CD14-positive monocyte (primary cell): ENCODE measurements around the gene ENKD1. TPM values are rescaled to one million over a fixed set of nuclear protein-coding genes. Genes with fewer than 3 reads are reported as not detected.

Experiments used
- DNase-seq, 3 donors: peaks; one replicate each; pipeline ENCODE4 v3.0.0-alpha.2; 2011 to 2022
- H2AFZ ChIP-seq: 2 replicates; pipeline ENCODE4 v1.6.0; 2012; ENCODE audit warnings: mild to moderate bottlenecking, low read depth, low read length, inconsistent platforms; ENCODE audit not compliant: insufficient read depth, poor library complexity, severe bottlenecking
- H3K27ac ChIP-seq, 2 donors: 1 replicate in 1 of 2; 2 replicates in 1 of 2; pipeline ENCODE4 v1.5.1; 2012 to 2013; ENCODE audit warnings: low read length in 2 of 2, control low read depth in 1 of 2, inconsistent platforms in 1 of 2, low read depth in 1 of 2, mild to moderate bottlenecking in 1 of 2
- H3K27me3 ChIP-seq, 2 donors: one replicate each; pipeline versions ENCODE4 v1.6.0 to v1.6.1; 2011 to 2013; ENCODE audit warnings: low read length in 2 of 2; ENCODE audit not compliant: control insufficient read depth in 2 of 2, insufficient read depth in 2 of 2
- H3K36me3 ChIP-seq, 2 donors: replicated peaks in 1 of 2; 1 replicate in 1 of 2; 2 replicates in 1 of 2; pipeline versions ENCODE4 v1.5.1 to v1.6.1; 2012 to 2013; ENCODE audit warnings: low read length in 2 of 2, control low read depth in 1 of 2, inconsistent platforms in 1 of 2, mild to moderate bottlenecking in 1 of 2; ENCODE audit not compliant: insufficient read depth in 2 of 2, control insufficient read depth in 1 of 2
- H3K4me1 ChIP-seq, 2 donors: 1 replicate in 1 of 2; 2 replicates in 1 of 2; pipeline versions ENCODE4 v1.5.1 to v1.6.1; 2012 to 2013; ENCODE audit warnings: low read length in 2 of 2, control low read depth in 1 of 2, inconsistent platforms in 1 of 2, mild to moderate bottlenecking in 1 of 2, moderate library complexity in 1 of 2; ENCODE audit not compliant: insufficient read depth in 2 of 2, control insufficient read depth in 1 of 2
- H3K4me2 ChIP-seq: replicated peaks from 2 replicates; pipeline ENCODE3; 2012; ENCODE audit warnings: low read length, moderate library complexity, mild to moderate bottlenecking; ENCODE audit not compliant: poor library complexity, severe bottlenecking; ENCODE audit errors: extremely low read depth
- H3K4me3 ChIP-seq, 3 experiments: fragments of 200-600 bp in 1 of 3; sonication (generic) in 1 of 3; replicated peaks in 1 of 3; 1 replicate in 2 of 3; 2 replicates in 1 of 3; pipeline ENCODE4 v1.5.1; 2011 to 2013; ENCODE audit warnings: low read length in 3 of 3, mild to moderate bottlenecking in 3 of 3, control low read depth in 2 of 3, low read depth in 2 of 3, inconsistent platforms in 1 of 3, moderate library complexity in 1 of 3
- H3K79me2 ChIP-seq: 2 replicates; pipeline ENCODE4 v1.6.0; 2012; ENCODE audit warnings: mild to moderate bottlenecking, control low read depth, inconsistent platforms, low read length, moderate library complexity; ENCODE audit not compliant: insufficient read depth
- H3K9ac ChIP-seq: 2 replicates; pipeline ENCODE4 v1.6.0; 2017; ENCODE audit warnings: low read length, mild to moderate bottlenecking; ENCODE audit not compliant: insufficient read depth, poor library complexity, severe bottlenecking
- H3K9me3 ChIP-seq, 2 donors: replicated peaks in 1 of 2; 1 replicate in 1 of 2; 2 replicates in 1 of 2; pipeline versions ENCODE4 v1.5.1 to v1.6.1; 2012 to 2013; ENCODE audit warnings: low read length in 2 of 2, control low read depth in 1 of 2; ENCODE audit not compliant: control insufficient read depth in 1 of 2, insufficient read depth in 1 of 2
- H4K20me1 ChIP-seq: 2 replicates; pipeline ENCODE4 v1.6.0; 2012; ENCODE audit warnings: mild to moderate bottlenecking, low read length, control low read depth, moderate library complexity; ENCODE audit not compliant: insufficient read depth
- H3K27ac Mint-ChIP-seq, 7 donors: one replicate each; pipeline ENCODE4 v1.8.0; 2020; ENCODE audit warnings: mild to moderate bottlenecking in 7 of 7, mixed read lengths in 7 of 7, moderate library complexity in 6 of 7, inconsistent platforms in 2 of 7
- H3K27me3 Mint-ChIP-seq, 3 donors: one replicate each; pipeline ENCODE4 v1.8.0; 2021 to 2022; ENCODE audit warnings: low read depth in 3 of 3, mild to moderate bottlenecking in 3 of 3, mixed read lengths in 3 of 3, moderate library complexity in 3 of 3, inconsistent platforms in 1 of 3
- H3K36me3 Mint-ChIP-seq, 2 donors: one replicate each; pipeline ENCODE4 v1.8.0; 2020; ENCODE audit warnings: mixed read lengths in 2 of 2, inconsistent platforms in 1 of 2, mild to moderate bottlenecking in 1 of 2
- H3K4me1 Mint-ChIP-seq: one replicate; pipeline ENCODE4 v1.8.0; 2020; ENCODE audit warnings: mild to moderate bottlenecking, mixed read lengths
- H3K4me3 Mint-ChIP-seq, 2 donors: one replicate each; pipeline ENCODE4 v1.8.0; 2020; ENCODE audit warnings: mild to moderate bottlenecking in 2 of 2, mixed read lengths in 2 of 2, moderate library complexity in 1 of 2
- H3K9me3 Mint-ChIP-seq, 7 donors: one replicate each; pipeline ENCODE4 v1.8.0; 2020 to 2022; ENCODE audit warnings: mixed read lengths in 7 of 7, mild to moderate bottlenecking in 6 of 7, moderate library complexity in 6 of 7, inconsistent platforms in 2 of 7
- WGBS: methylation state at CpG from one replicate; pipeline ENCODE4 v1.1.5; 2013; ENCODE audit warnings: missing lambda C conversion rate; ENCODE audit not compliant: insufficient coverage; 5-methylcytosine and 5-hydroxymethylcytosine counted together
- intact Hi-C, 2 donors: fragments of 100-400 bp; cut with micrococcal nuclease; formaldehyde crosslinking; loops; one replicate each; pipeline versions ENCODE4 v1.15.0 to v1.15.1; 2023
- polyA plus RNA-seq, 3 donors: library from polyadenylated mRNA; depleted of rRNA in 1 of 3; unstranded in 2 of 3; stranded (reverse) in 1 of 3; fragments of 300-500 nt in 2 of 3; fragments of >200 nt in 1 of 3; fragmentation: Illumina TruSeq in 2 of 3; gene quantifications; 1 replicate in 2 of 3; 2 replicates in 1 of 3; pipeline ENCODE4 v1.2.3, GENCODE V29; 2012 to 2021
- TF ChIP-seq, protein P1 (sequence below): fragments of 200-600 bp; IDR thresholded peaks from one replicate; pipeline ENCODE4 v1.8.0; 2022; ENCODE audit warnings: antibody characterized with exemption, mild to moderate bottlenecking

ENKD1 gene
- polyA plus RNA-seq, 3 donors = 0.92 to 6.2 (median 3.2) TPM

DNA sequence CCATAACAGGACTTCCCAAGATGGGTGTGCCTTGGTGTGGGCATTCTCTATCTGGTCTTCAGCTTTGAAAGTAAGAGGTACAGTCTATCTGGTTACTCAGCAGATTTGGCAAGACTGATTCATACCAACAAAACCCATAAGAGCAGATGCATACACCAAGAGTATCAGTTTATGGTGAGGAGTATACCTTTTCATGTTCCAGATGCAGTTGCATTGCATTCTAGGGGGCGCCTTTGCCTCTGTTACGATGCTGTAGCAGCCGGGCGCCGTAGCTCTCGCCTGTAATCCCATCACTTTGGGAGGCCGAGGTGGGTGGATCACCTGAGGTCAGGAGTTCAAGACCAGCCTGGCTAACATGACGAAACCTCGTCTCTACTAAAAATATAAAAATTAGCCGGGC, 52.7 kb downstream of the ENKD1 start:
- Histone ChIP-seq H3K4me3 (no peak overlapping the region), H3K4me1 (no peaks in the 10 kb centered on the region), H2AFZ (no peak overlapping the region), H3K27me3 (no peaks in the 10 kb centered on the region), H3K36me3 (peaks cover 60 to 87% of the 10 kb centered on the region in 2 donors), H3K79me2 (peaks cover 57% of the 10 kb centered on the region), H3K27ac (no peak overlapping the region), H3K9me3 (no peaks in the 10 kb centered on the region), H4K20me1 (peaks cover 28% of the 10 kb centered on the region), H3K4me2 (no peak overlapping the region), H3K9ac (no peak overlapping the region)
- Mint-ChIP-seq H3K36me3 (peaks cover 64 to 81% of the 10 kb centered on the region in 2 donors), H3K4me1 (no peaks in the 10 kb centered on the region), H3K27me3 (no peaks in the 10 kb centered on the region), H3K27ac (no peak overlapping the region), H3K4me3 (no peak overlapping the region), H3K9me3 (peaks cover 0 to 1% (median 0%) of the 10 kb centered on the region in 7 donors)
- no peak for DNase-seq
- 98% methylated on average over 6 of the region's 10 CpGs for WGBS
- intact Hi-C loops = no loop called here
- TF ChIP-seq, protein P1, sequence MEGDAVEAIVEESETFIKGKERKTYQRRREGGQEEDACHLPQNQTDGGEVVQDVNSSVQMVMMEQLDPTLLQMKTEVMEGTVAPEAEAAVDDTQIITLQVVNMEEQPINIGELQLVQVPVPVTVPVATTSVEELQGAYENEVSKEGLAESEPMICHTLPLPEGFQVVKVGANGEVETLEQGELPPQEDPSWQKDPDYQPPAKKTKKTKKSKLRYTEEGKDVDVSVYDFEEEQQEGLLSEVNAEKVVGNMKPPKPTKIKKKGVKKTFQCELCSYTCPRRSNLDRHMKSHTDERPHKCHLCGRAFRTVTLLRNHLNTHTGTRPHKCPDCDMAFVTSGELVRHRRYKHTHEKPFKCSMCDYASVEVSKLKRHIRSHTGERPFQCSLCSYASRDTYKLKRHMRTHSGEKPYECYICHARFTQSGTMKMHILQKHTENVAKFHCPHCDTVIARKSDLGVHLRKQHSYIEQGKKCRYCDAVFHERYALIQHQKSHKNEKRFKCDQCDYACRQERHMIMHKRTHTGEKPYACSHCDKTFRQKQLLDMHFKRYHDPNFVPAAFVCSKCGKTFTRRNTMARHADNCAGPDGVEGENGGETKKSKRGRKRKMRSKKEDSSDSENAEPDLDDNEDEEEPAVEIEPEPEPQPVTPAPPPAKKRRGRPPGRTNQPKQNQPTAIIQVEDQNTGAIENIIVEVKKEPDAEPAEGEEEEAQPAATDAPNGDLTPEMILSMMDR = no peak

Other genes with a start within 250 kb of the ENKD1 start
- not detected for gene HSD11B2, start 235.6 kb downstream of the ENKD1 start, polyA plus RNA-seq
- 100 to 1,000 TPM; 354 to 687 (median 631) TPM for gene ATP6V0D1, start 185.6 kb downstream of the ENKD1 start, polyA plus RNA-seq
- gene AGRP, start 183.2 kb downstream of the ENKD1 start, polyA plus RNA-seq = under 1 TPM in 2 of 3 donors, not detected in 1; 0.32 to 0.54 TPM
- gene RIPOR1, start 137.9 kb downstream of the ENKD1 start, polyA plus RNA-seq = 100 to 1,000 TPM in 1 of 3 donors, 10 to 100 TPM in 1, 1 to 10 TPM in 1; 8.6 to 115 (median 17.5) TPM
- gene CTCF, start 104.2 kb downstream of the ENKD1 start, polyA plus RNA-seq = 10 to 100 TPM in 2 of 3 donors, 1 to 10 TPM in 1; 8.4 to 29.9 (median 17.7) TPM
- 1 to 10 TPM in 1 of 3 donors, under 1 TPM in 1, not detected in 1; 0.30 to 1.5 TPM for gene CARMIL2, start 21.6 kb downstream of the ENKD1 start, polyA plus RNA-seq
- 10 to 100 TPM; 11.8 to 26.0 (median 14.9) TPM for gene ACD, start 6.5 kb downstream of the ENKD1 start, polyA plus RNA-seq
- gene PARD6A, start 5.8 kb downstream of the ENKD1 start, polyA plus RNA-seq = 1 to 10 TPM; 2.7 to 6.9 (median 6.1) TPM
- gene C16orf86, start 64 bp upstream of the ENKD1 start, polyA plus RNA-seq = 10 to 100 TPM in 1 of 3 donors, 1 to 10 TPM in 2; 4.1 to 11.3 (median 4.6) TPM
- gene GFOD2, start 52.6 kb upstream of the ENKD1 start, polyA plus RNA-seq = 1 to 10 TPM; 3.7 to 9.4 (median 3.8) TPM
- 10 to 100 TPM in 1 of 3 donors, 1 to 10 TPM in 2; 6.4 to 16.7 (median 6.6) TPM for gene RANBP10, start 139.8 kb upstream of the ENKD1 start, polyA plus RNA-seq
- gene TSNAXIP1, start 140.1 kb upstream of the ENKD1 start, polyA plus RNA-seq = under 1 TPM in 1 of 3 donors, not detected in 2; 0.23 TPM
- gene THAP11, start 175.6 kb upstream of the ENKD1 start, polyA plus RNA-seq = 10 to 100 TPM; 17.6 to 84.2 (median 52.5) TPM
- gene NUTF2, start 180.2 kb upstream of the ENKD1 start, polyA plus RNA-seq = 100 to 1,000 TPM in 1 of 3 donors, 10 to 100 TPM in 2; 64.2 to 104 (median 90.3) TPM
- 100 to 1,000 TPM in 1 of 3 donors, 10 to 100 TPM in 1, 1 to 10 TPM in 1; 8.3 to 120 (median 12.4) TPM for gene CENPT, start 180.9 kb upstream of the ENKD1 start, polyA plus RNA-seq
- 10 to 100 TPM; 13.7 to 84.9 (median 18.2) TPM for gene EDC4, start 206.3 kb upstream of the ENKD1 start, polyA plus RNA-seq
- 1 to 10 TPM in 1 of 3 donors, under 1 TPM in 1, not detected in 1; 0.50 to 3.6 TPM for gene NRN1L, start 218.1 kb upstream of the ENKD1 start, polyA plus RNA-seq
- 10 to 100 TPM; 11.0 to 19.7 (median 16.8) TPM for gene PSKH1, start 226.5 kb upstream of the ENKD1 start, polyA plus RNA-seq